Measurements from ENCODE around the gene PHF10.

Gene PHF10

GRCh38 chr6:169723200-169723909 is 945 bp downstream of the PHF10 start:
- peak; percentile 54 for ATAC-seq
- TF ChIP-seq ZNF565 (CRISPR knock-in tag; conservative IDR thresholded peaks at IDR 0.05; ENCODE audit: low read depth) (no peak), ZNF8 (CRISPR knock-in tag; IDR thresholded peaks at IDR 0.05) (no peak), TSHZ2 (CRISPR knock-in tag; IDR thresholded peaks at IDR 0.05) (no peak), POU6F1 (CRISPR knock-in tag; IDR thresholded peaks at IDR 0.05; ENCODE audit: borderline replicate concordance, low read depth) (no peak), ISL1 (CRISPR knock-in tag; IDR thresholded peaks at IDR 0.05) (no peak)

- ATAC-seq, result peak; percentile 76
- TF ChIP-seq CSDC2 (CRISPR knock-in tag; IDR thresholded peaks at IDR 0.05), result no peak
- no peak for TF ChIP-seq ESRRG (CRISPR knock-in tag; IDR thresholded peaks at IDR 0.05)
- no peak for TF ChIP-seq CREB5 (CRISPR knock-in tag; IDR thresholded peaks at IDR 0.05; ENCODE audit: low read depth)
- no peak for TF ChIP-seq BACH2 (CRISPR knock-in tag; IDR thresholded peaks at IDR 0.05; ENCODE audit: borderline replicate concordance)
- no peak for TF ChIP-seq ZFP3 (CRISPR knock-in tag; IDR thresholded peaks at IDR 0.05)
- TF ChIP-seq ISL1 (CRISPR knock-in tag; IDR thresholded peaks at IDR 0.05), result no peak
- no peak for TF ChIP-seq TSHZ2 (CRISPR knock-in tag; IDR thresholded peaks at IDR 0.05)
Observed at GRCh38 chr6:169722362-169723199, 1.7 kb downstream of the PHF10 start.

GRCh38 chr6:169720207-169720855 is 4.0 kb downstream of the PHF10 start:
- ATAC-seq, result no peak
- no peak for TF ChIP-seq ZNF565 (CRISPR knock-in tag; conservative IDR thresholded peaks at IDR 0.05; ENCODE audit: low read depth)
- TF ChIP-seq RARB (CRISPR knock-in tag; IDR thresholded peaks at IDR 0.05), result no peak
- TF ChIP-seq ZFP30 (CRISPR knock-in tag; IDR thresholded peaks at IDR 0.05), result no peak
- TF ChIP-seq ZNF70 (CRISPR knock-in tag; IDR thresholded peaks at IDR 0.05), result no peak
- no peak for TF ChIP-seq SNAI2 (CRISPR knock-in tag; IDR thresholded peaks at IDR 0.05)
- no peak for TF ChIP-seq CSDC2 (CRISPR knock-in tag; IDR thresholded peaks at IDR 0.05)
- TF ChIP-seq ZNF8 (CRISPR knock-in tag; IDR thresholded peaks at IDR 0.05), result no peak
- TF ChIP-seq PATZ1 (CRISPR knock-in tag; IDR thresholded peaks at IDR 0.05; ENCODE audit: borderline replicate concordance), result no peak
- no peak for TF ChIP-seq CSRNP3 (CRISPR knock-in tag; IDR thresholded peaks at IDR 0.05)
- TF ChIP-seq TSHZ2 (CRISPR knock-in tag; IDR thresholded peaks at IDR 0.05), result no peak
- TF ChIP-seq OSR1 (CRISPR knock-in tag; IDR thresholded peaks at IDR 0.05), result no peak
- TF ChIP-seq ESRRG (CRISPR knock-in tag; IDR thresholded peaks at IDR 0.05), result no peak
- no peak for TF ChIP-seq GLIS3 (CRISPR knock-in tag; IDR thresholded peaks at IDR 0.05)
- TF ChIP-seq PPARA (CRISPR knock-in tag; IDR thresholded peaks at IDR 0.05; ENCODE audit: borderline replicate concordance), result no peak

Measured in SK-N-SH treated with all-trans-retinoic acid at 6 μM for 48 hours (cell line).